ENCODE data around the gene PHC3.

The PHC3 gene

GRCh38 chr3:170079536-170080165 lies 101.9 kb downstream of the PHC3 start:
- no peak for DNase-seq
- TF ChIP-seq CTCF (IDR thresholded peaks at IDR 0.05; ENCODE audit: low read depth, low read length) = no peak
- Histone ChIP-seq H3K9me3 (ENCODE audit: severe bottlenecking) (no peaks in the 10 kb centered on the region), H3K27ac (no peak overlapping the region), H3K36me3 (no peaks in the 10 kb centered on the region), H3K27me3 (ENCODE audit: insufficient read depth, low read depth, severe bottlenecking) (no peaks in the 10 kb centered on the region), H3K4me3 (ENCODE audit: low read depth, low read length) (no peak overlapping the region)

GRCh38 chr3:170078620-170079281 lies 102.8 kb downstream of the PHC3 start:
- TF ChIP-seq CTCF (IDR thresholded peaks at IDR 0.05; ENCODE audit: low read depth, low read length) = no peak

GRCh38 chr3:170077361-170077760 lies 104.2 kb downstream of the PHC3 start:
- Histone ChIP-seq H3K27ac (no peak overlapping the region), H3K36me3 (no peaks in the 10 kb centered on the region)

More at GRCh38 chr3:170078620-170079281, 102.8 kb downstream of the PHC3 start:
- H3K27me3 ChIP-seq (ENCODE audit: insufficient read depth, low read depth, severe bottlenecking) = no peaks in the 10 kb centered on the region
- no peaks in the 10 kb centered on the region for H3K36me3 ChIP-seq
- DNase-seq = no peak
- no peaks in the 10 kb centered on the region for H3K9me3 ChIP-seq (ENCODE audit: severe bottlenecking)
- H3K4me3 ChIP-seq (ENCODE audit: low read depth, low read length) = no peak overlapping the region
- no peak overlapping the region for H3K27ac ChIP-seq

GRCh38 chr3:170076715-170077238 lies 104.8 kb downstream of the PHC3 start:
- no peak for DNase-seq
- no peaks in the 10 kb centered on the region for H3K27me3 ChIP-seq (ENCODE audit: insufficient read depth, low read depth, severe bottlenecking)
- H3K36me3 ChIP-seq = no peaks in the 10 kb centered on the region
- H3K9me3 ChIP-seq (ENCODE audit: severe bottlenecking) = no peaks in the 10 kb centered on the region
- no peak for TF ChIP-seq CTCF (IDR thresholded peaks at IDR 0.05; ENCODE audit: low read depth, low read length)
- H3K4me3 ChIP-seq (ENCODE audit: low read depth, low read length) = no peak overlapping the region
- no peak overlapping the region for H3K27ac ChIP-seq

More at GRCh38 chr3:170077361-170077760, 104.2 kb downstream of the PHC3 start:
- no peak overlapping the region for H3K4me3 ChIP-seq (ENCODE audit: low read depth, low read length)
- no peaks in the 10 kb centered on the region for H3K9me3 ChIP-seq (ENCODE audit: severe bottlenecking)
- no peak for DNase-seq
- no peak for TF ChIP-seq CTCF (IDR thresholded peaks at IDR 0.05; ENCODE audit: low read depth, low read length)
- H3K27me3 ChIP-seq (ENCODE audit: insufficient read depth, low read depth, severe bottlenecking) = no peaks in the 10 kb centered on the region

GRCh38 chr3:170075441-170076091 lies 106.0 kb downstream of the PHC3 start:
- no peak for DNase-seq
- no peaks in the 10 kb centered on the region for H3K27me3 ChIP-seq (ENCODE audit: insufficient read depth, low read depth, severe bottlenecking)
- no peaks in the 10 kb centered on the region for H3K36me3 ChIP-seq
- no peak overlapping the region for H3K4me3 ChIP-seq (ENCODE audit: low read depth, low read length)
- no peak for TF ChIP-seq CTCF (IDR thresholded peaks at IDR 0.05; ENCODE audit: low read depth, low read length)
- no peaks in the 10 kb centered on the region for H3K9me3 ChIP-seq (ENCODE audit: severe bottlenecking)
- H3K27ac ChIP-seq = no peak overlapping the region

Measured in WERI-Rb-1 (cell line).